ENCODE data around the gene TNFAIP8L1. TPM values are rescaled to one million over a fixed set of nuclear protein-coding genes. Genes with fewer than 3 reads are reported as not detected.

TNFAIP8L1 gene
- total RNA-seq, 4 donors from 2014 or later = 4.5 to 12.0 (median 8.5) TPM

DNA sequence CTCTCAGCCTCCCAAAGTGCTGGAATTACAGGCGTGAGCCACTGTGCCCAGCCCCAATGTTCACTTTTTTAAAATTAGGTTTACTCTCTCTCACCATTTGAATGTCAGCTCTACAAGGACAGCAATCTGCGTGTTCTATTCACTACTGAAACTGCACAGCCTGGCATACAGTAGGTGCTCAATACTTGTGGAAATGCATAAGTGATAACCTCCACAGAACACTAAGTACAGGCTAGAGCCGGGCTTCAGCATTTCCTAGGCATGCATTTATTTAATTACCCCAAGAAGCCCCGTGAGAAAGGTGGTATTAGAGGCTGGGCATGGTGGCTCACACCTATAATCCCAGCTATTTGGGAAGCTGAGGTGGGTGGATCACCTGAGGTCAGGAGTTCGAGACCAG is 33.1 kb upstream of the TNFAIP8L1 start:
- in situ Hi-C loops (cut with MboI; ENCODE audit: low pct_ligation_motif_present in 1 of 4, low pct_unique_long_range_greater_than_20kb in 1 of 4, low sequenced_read_pairs in 3 of 4) (no loop called here), intact Hi-C loops (cut with DNase I; ENCODE audit: low total_unique reads) (loop anchor here (10.0 kb wide), 1 partner anchor 1351 kb away; no protein-coding TSS in a partner anchor)
- no peak for DNase-seq
- 57 to 67% methylated on average over 3 to 5 of the region's 5 CpGs for WGBS, 2 donors (ENCODE audit: low coverage in 1 of 2)
- Histone ChIP-seq H3K27me3 (peaks cover 59% of the 10 kb centered on the region), H3K36me3 (no peaks in the 10 kb centered on the region), H3K9me3 (no peaks in the 10 kb centered on the region), H3K27ac (no peak overlapping the region), H3K4me3 (no peak overlapping the region), H3K4me1 (peaks cover 0 to 5% (median 0%) of the 10 kb centered on the region in 4 donors)
- no peak for TF ChIP-seq POLR2AphosphoS5 (IDR thresholded peaks at IDR 0.05)
- TF ChIP-seq POLR2A (IDR thresholded peaks at IDR 0.05) = no peak
- no peak for TF ChIP-seq EP300 (IDR thresholded peaks at IDR 0.05; ENCODE audit: low read depth)
- TF ChIP-seq, protein P1, sequence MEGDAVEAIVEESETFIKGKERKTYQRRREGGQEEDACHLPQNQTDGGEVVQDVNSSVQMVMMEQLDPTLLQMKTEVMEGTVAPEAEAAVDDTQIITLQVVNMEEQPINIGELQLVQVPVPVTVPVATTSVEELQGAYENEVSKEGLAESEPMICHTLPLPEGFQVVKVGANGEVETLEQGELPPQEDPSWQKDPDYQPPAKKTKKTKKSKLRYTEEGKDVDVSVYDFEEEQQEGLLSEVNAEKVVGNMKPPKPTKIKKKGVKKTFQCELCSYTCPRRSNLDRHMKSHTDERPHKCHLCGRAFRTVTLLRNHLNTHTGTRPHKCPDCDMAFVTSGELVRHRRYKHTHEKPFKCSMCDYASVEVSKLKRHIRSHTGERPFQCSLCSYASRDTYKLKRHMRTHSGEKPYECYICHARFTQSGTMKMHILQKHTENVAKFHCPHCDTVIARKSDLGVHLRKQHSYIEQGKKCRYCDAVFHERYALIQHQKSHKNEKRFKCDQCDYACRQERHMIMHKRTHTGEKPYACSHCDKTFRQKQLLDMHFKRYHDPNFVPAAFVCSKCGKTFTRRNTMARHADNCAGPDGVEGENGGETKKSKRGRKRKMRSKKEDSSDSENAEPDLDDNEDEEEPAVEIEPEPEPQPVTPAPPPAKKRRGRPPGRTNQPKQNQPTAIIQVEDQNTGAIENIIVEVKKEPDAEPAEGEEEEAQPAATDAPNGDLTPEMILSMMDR (IDR thresholded peaks at IDR 0.05) = no peak

DNA sequence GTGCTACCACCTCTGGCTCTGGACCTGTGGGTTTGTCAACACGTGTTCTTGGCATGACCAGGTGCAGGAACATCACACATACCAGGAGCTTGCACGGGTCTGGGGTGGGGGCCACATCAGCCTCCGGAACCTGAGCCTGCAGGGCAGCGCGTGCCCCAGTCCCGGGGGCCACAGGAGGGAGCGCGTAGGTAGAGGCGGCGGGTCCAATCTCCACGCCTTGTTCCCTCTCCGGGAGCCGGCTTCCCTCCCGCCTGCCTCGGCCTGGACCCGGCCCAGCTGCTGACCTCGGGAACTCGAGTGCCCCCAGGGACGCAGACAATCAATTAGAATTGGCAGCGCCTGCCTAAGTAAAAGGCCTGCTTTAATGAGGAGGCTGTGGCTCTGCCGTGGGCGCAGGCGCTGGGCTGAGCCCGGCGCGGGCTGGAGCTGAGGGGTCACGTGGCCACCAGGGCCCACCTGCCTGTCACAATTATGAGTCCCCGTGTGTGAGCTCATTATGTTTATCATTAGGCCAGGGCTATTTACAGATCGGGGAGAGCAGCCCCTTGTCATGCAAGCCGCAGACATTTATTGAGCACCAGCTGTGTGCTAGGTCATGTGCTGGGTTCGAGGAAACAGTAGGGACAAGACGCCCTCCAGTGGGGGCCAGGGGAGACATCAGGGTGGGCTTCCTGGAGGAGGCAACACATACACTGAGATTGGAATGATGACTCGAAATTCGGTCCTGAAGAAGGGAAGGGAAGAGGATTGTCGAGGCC is 32.2 kb upstream of the TNFAIP8L1 start:
- TF ChIP-seq EP300 (IDR thresholded peaks at IDR 0.05; ENCODE audit: low read depth) (no peak), POLR2AphosphoS5 (IDR thresholded peaks at IDR 0.05) (no peak)
- intact Hi-C loops (cut with DNase I; ENCODE audit: low total_unique reads) (loop anchor here (10.0 kb wide), 1 partner anchor 1352 kb away; no protein-coding TSS in a partner anchor), in situ Hi-C loops (cut with MboI; ENCODE audit: low pct_ligation_motif_present in 1 of 4, low pct_unique_long_range_greater_than_20kb in 1 of 4, low sequenced_read_pairs in 3 of 4) (no loop called here)
- DNase-seq = no peak
- Histone ChIP-seq H3K4me3 (no peak overlapping the region), H3K27me3 (peaks cover 58% of the 10 kb centered on the region), H3K27ac (no peak overlapping the region), H3K36me3 (no peaks in the 10 kb centered on the region), H3K4me1 (peaks cover 0 to 5% (median 0%) of the 10 kb centered on the region in 4 donors), H3K9me3 (no peaks in the 10 kb centered on the region)
- 13 to 70% methylated on average over 2 to 27 of the region's 35 CpGs for WGBS, 2 donors (ENCODE audit: low coverage in 1 of 2)

DNA sequence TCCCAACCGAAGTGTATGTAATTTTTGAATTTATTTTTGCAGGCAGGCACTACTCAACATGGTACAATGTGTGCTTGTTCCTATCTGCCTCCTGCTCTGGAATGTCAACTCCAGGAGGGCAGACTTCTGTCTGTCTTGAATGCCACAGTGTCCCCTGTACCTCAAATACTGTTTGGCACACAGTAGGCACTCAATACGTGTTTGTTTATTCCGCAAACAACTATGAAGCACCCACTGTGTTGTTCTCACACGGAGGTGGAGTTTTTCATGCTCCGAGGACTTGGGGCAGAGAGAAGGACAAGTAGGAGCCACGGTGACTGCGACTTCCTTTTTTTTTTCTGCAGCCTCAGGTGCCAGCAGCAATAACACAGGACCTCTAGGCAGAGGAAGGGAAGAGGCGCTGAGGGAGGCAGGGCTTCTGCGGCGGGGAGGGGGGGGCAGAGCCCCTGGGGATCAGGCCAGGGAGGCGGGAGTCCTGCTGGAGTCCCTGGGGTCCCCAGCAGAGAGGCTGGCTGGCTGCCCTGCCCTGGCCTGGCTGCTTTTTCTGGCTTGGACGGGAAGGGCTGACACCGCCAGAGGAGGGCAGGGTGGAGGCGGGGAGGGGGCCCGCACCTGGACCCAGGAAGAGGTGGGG is 29.3 kb upstream of the TNFAIP8L1 start:
- WGBS, 2 donors (ENCODE audit: low coverage in 1 of 2) = 15 to 20% methylated on average over 6 to 15 of the region's 15 CpGs
- in situ Hi-C loops (cut with MboI; ENCODE audit: low pct_ligation_motif_present in 1 of 4, low pct_unique_long_range_greater_than_20kb in 1 of 4, low sequenced_read_pairs in 3 of 4) (no loop called here), intact Hi-C loops (cut with DNase I; ENCODE audit: low total_unique reads) (loop anchor here (10.0 kb wide), 1 partner anchor 1355 kb away; no protein-coding TSS in a partner anchor)
- H3K4me3 ChIP-seq = no peak overlapping the region
- H3K27me3 ChIP-seq = peaks cover 54% of the 10 kb centered on the region
- DNase-seq = no peak
- no peak overlapping the region for H3K27ac ChIP-seq
- TF ChIP-seq POLR2AphosphoS5 (IDR thresholded peaks at IDR 0.05) = no peak
- TF ChIP-seq, protein P1 (IDR thresholded peaks at IDR 0.05) = no peak
- TF ChIP-seq EP300 (IDR thresholded peaks at IDR 0.05; ENCODE audit: low read depth) = no peak
- no peak for TF ChIP-seq POLR2A (IDR thresholded peaks at IDR 0.05)
- H3K9me3 ChIP-seq = no peaks in the 10 kb centered on the region
- H3K36me3 ChIP-seq = no peaks in the 10 kb centered on the region
- H3K4me1 ChIP-seq = peaks cover 0 to 5% (median 0%) of the 10 kb centered on the region in 4 donors

DNA sequence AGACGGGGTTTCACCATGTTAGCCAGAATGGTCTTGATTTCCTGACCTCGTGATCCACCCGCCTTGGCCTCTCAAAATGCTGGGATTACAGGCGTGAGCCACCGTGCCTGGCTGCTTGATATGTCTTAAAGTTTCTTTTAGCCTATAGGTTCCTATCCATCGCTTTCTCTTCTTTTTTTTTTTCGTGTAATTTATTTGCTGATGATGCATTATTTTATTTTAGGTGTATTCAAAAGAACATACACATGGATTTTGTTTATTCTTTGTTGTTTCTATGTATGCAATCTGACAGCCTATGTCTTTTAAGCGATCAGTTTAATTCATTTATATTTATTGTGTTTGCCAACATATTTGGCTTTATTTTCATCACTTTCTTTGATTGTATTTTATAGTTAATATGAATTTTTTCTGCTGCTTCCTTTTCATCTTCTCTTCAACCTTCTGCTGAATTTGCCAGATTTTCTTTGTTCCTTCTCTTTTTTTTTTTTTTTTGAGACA is 26.0 kb upstream of the TNFAIP8L1 start:
- no peaks in the 10 kb centered on the region for H3K9me3 ChIP-seq
- intact Hi-C loops (cut with DNase I; ENCODE audit: low total_unique reads) = no loop called here
- peaks cover 22% of the 10 kb centered on the region for H3K27me3 ChIP-seq
- WGBS, 2 donors (ENCODE audit: low coverage in 1 of 2) = 89 to 100% methylated on average over 3 to 8 of the region's 8 CpGs
- no peak overlapping the region for H3K27ac ChIP-seq
- no peaks in the 10 kb centered on the region for H3K4me1 ChIP-seq
- in situ Hi-C loops (cut with MboI; ENCODE audit: low pct_ligation_motif_present in 1 of 4, low pct_unique_long_range_greater_than_20kb in 1 of 4, low sequenced_read_pairs in 3 of 4) = no loop called here
- DNase-seq = no peak
- no peak for TF ChIP-seq EP300 (IDR thresholded peaks at IDR 0.05; ENCODE audit: low read depth)
- TF ChIP-seq, protein P1 (IDR thresholded peaks at IDR 0.05) = no peak
- no peak for TF ChIP-seq POLR2AphosphoS5 (IDR thresholded peaks at IDR 0.05)
- TF ChIP-seq POLR2A (IDR thresholded peaks at IDR 0.05) = no peak
- H3K36me3 ChIP-seq = no peaks in the 10 kb centered on the region
- no peak overlapping the region for H3K4me3 ChIP-seq
